Body of pancreas (tissue), 4 donors: ENCODE measurements around the gene QKI.

Source experiments
- CTCF ChIP-seq, 7 experiments: fragments of 450-650 bp in 4 of 7; fragments of 200-600 bp in 3 of 7; sonication (generic) in 3 of 7; IDR thresholded peaks; one replicate each; pipeline ENCODE4 v1.5.1; 2016 to 2019; ENCODE audit warnings: antibody characterized with exemption in 7 of 7
- POLR2A ChIP-seq, 3 donors: fragments of 450-650 bp; IDR thresholded peaks; one replicate each; pipeline ENCODE4 v1.6.1; 2016; ENCODE audit warnings: antibody characterized with exemption in 3 of 3, mild to moderate bottlenecking in 2 of 3

GRCh38 chr6:163395831-163396185, 18.7 kb upstream of the QKI start:
- TF ChIP-seq CTCF (IDR thresholded peaks at IDR 0.05) (no peak), POLR2A (IDR thresholded peaks at IDR 0.05) (no peak)
